Tibial nerve (tissue), 4 donors: ENCODE results near the gene PRR30.

ENCODE experiments used
- EP300 ChIP-seq, 2 donors: sonication (generic); formaldehyde crosslinking; IDR thresholded peaks; one replicate each; pipeline ENCODE4 v1.6.1; 2017; ENCODE audit warnings: antibody characterized with exemption in 2 of 2, mild to moderate bottlenecking in 1 of 2
- TF ChIP-seq, protein P1 (sequence below), 5 experiments: fragments of 200-600 bp in 3 of 5; fragments of 450-650 bp in 2 of 5; sonication (generic) in 3 of 5; IDR thresholded peaks; one replicate each; pipeline ENCODE4 v1.5.1; 2016 to 2019; ENCODE audit warnings: antibody characterized with exemption in 5 of 5, mild to moderate bottlenecking in 3 of 5, moderate library complexity in 2 of 5

GRCh38 chr2:27094353-27094984, 44.7 kb downstream of the PRR30 start:
- TF ChIP-seq, protein P1, sequence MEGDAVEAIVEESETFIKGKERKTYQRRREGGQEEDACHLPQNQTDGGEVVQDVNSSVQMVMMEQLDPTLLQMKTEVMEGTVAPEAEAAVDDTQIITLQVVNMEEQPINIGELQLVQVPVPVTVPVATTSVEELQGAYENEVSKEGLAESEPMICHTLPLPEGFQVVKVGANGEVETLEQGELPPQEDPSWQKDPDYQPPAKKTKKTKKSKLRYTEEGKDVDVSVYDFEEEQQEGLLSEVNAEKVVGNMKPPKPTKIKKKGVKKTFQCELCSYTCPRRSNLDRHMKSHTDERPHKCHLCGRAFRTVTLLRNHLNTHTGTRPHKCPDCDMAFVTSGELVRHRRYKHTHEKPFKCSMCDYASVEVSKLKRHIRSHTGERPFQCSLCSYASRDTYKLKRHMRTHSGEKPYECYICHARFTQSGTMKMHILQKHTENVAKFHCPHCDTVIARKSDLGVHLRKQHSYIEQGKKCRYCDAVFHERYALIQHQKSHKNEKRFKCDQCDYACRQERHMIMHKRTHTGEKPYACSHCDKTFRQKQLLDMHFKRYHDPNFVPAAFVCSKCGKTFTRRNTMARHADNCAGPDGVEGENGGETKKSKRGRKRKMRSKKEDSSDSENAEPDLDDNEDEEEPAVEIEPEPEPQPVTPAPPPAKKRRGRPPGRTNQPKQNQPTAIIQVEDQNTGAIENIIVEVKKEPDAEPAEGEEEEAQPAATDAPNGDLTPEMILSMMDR (IDR thresholded peaks at IDR 0.05) = no peak
- no peak for TF ChIP-seq EP300 (IDR thresholded peaks at IDR 0.05)
